VCaP (cell line): ENCODE measurements around the gene STK10.

Source experiments
- H3K27ac ChIP-seq: fragments of 450-650 bp; 2 replicates; pipeline ENCODE4 v1.5.1; 2017
- TF ChIP-seq, protein P1 (sequence below): fragments of 450-650 bp; conservative IDR thresholded peaks from 2 replicates; pipeline ENCODE4 v1.5.1; 2017; ENCODE audit warnings: mild to moderate bottlenecking, moderate library complexity

Gene STK10

DNA sequence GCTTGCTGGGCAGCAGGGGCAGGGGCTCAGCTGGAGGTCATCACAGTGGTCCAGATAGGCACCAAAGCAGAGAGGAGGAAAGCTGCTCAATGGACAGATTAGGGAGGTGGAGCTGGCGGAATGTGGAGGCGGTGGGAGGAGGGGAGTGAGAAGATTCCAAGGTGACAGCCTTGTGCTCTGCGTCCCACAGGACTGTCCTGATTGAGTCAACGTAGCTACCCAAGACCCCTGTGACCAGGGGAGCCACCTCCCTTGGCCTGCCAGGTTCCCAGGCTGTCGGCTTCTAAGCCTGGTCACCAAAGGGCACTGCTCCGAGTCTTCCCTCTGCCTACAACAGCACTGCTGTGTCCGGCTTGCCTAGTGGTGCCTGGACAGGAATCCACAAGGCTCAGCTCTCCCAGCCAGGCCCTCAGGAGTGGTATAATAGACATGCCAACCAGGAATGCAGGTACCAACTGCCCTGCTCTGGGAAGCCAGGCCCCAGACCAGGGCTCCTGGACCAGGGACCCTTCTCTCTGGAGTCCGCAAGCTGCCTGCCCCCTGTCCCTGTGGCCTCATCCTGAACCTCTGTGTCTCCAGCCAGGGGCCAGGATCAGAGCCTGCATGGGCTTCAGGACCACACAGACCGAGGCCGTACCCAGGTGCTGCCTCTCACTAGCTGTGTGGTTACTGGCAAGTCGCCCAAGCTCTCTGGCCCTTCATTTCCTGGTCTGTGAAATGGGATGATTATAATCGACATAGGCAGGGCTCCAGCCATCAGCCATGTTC lies 67.9 kb downstream of the STK10 start:
- H3K27ac ChIP-seq = no peak overlapping the region

DNA sequence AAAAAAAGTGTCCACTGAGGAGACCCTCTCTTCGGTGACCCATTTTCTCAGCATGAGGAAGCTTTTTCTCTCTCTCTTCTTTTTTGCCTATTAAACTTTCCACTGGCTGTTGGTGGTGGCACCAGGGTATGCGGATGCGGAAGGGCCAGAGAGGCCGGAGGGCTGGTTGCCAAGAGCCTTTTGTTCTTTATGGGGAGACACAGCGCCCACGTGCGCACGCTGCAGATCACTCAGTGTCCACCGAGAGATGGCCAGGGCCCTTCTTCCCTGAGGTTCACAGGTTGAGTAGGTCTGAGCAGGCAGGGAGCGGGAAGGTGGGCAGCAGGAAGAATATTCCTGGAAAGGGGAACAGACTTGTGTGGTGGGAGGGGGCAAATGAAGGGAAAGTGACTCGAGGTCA lies 69.1 kb downstream of the STK10 start:
- no peak overlapping the region for H3K27ac ChIP-seq
- TF ChIP-seq, protein P1, sequence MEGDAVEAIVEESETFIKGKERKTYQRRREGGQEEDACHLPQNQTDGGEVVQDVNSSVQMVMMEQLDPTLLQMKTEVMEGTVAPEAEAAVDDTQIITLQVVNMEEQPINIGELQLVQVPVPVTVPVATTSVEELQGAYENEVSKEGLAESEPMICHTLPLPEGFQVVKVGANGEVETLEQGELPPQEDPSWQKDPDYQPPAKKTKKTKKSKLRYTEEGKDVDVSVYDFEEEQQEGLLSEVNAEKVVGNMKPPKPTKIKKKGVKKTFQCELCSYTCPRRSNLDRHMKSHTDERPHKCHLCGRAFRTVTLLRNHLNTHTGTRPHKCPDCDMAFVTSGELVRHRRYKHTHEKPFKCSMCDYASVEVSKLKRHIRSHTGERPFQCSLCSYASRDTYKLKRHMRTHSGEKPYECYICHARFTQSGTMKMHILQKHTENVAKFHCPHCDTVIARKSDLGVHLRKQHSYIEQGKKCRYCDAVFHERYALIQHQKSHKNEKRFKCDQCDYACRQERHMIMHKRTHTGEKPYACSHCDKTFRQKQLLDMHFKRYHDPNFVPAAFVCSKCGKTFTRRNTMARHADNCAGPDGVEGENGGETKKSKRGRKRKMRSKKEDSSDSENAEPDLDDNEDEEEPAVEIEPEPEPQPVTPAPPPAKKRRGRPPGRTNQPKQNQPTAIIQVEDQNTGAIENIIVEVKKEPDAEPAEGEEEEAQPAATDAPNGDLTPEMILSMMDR = no peak

More for the DNA sequence above, 67.9 kb downstream of the STK10 start:
- TF ChIP-seq, protein P1 = no peak

DNA sequence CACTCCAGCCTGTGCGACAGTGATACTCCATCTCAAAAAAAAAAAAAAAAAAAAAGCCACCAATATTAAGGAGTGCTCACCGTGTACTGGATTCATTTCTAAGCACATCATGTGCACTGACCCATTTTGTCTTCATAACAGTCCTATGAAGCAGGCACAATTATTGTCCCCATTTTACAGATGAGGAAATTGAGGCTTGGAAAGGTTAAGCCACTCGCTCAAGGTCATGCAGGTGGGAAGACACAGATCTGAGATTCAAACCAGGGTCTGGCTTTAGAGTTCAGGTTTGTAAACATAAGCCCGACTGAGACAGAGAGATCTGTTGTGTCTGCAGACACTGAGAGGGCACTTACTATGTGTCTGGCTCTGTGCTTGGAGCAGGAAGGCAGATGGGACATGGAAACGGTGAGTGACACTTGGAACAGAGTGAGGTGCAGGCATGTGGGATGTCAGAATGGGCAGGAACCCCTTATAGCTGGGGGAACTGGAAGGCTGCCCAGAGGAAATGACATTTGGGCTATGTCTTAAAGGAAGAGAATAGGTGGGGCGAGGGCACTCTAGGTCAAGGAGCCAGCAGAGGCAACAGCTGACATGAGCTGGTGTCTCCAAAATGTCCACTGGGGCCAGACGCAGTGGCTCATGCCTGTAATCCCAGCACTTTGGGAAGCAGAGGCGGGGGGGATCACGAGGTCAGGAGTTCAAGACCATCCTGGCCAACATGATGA lies 69.9 kb downstream of the STK10 start:
- TF ChIP-seq, protein P1 = no peak
- no peak overlapping the region for H3K27ac ChIP-seq

DNA sequence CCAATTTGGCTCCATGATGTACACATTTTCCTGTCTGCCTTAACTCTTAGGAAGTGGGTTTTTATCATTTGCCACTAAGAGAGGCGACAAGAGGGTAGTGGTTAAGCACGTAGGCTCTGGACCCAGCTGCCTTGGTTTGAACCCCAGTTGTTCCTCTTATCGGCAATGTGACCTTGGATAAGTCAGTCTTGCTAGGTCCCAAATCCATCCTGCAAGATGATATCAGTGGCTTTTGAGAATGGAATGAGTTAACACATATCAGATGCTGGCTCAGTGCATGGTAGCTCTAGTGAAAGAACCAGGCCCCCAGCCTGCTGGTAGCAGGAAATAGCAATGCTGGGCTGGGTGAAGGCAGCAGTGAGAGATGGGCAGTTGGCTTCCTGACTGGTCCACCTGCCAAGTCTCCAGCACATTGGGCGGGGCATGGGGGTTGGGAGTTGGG lies 72.5 kb downstream of the STK10 start:
- TF ChIP-seq, protein P1 = no peak
- H3K27ac ChIP-seq = no peak overlapping the region

DNA sequence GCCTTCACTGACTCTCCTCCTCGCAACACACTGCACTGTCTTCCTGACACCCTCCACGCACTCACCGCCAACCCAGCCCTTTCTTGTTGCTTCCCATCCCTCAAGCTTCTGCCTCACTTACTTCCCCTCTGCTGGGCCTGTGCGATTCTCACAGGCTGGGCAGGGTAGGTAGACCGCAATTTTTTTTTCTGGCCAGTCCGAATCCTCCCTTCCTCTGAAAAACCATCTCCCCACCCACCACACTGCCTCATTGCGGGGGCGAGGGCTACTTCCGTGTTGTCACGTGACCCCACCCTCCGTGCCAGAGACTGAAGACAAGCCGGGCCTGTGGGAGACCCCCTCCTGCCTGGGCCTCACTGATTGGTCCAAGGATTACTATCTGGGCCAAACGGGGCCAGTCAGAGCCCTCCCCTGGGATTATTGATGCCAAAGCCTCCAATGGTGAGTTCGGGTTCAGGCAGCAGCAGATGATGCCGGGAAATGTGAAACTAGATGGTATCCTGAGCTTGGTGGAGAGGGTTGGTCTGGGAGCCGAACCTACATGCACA lies 73.1 kb downstream of the STK10 start:
- H3K27ac ChIP-seq = no peak overlapping the region
- TF ChIP-seq, protein P1 = no peak

DNA sequence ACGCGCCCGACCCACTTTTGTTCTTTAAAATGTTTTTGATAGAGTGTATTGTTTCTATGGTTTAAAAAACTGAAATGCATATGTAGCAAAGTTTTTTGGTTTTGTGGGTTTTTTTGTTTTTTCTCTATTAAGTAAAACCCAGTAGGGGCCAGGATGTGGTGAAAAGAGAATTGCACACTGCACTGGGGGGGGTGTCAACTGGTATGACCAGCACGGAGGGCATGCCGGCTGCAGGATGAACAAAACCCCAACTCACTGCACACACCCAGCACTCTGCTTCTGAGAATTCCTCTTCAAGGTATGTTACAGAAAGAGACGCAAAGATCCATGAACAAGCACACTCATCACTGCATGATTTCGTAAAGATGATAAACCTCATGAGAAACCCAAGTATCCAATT lies 75.0 kb downstream of the STK10 start:
- TF ChIP-seq, protein P1 = no peak
- H3K27ac ChIP-seq = no peak overlapping the region

DNA sequence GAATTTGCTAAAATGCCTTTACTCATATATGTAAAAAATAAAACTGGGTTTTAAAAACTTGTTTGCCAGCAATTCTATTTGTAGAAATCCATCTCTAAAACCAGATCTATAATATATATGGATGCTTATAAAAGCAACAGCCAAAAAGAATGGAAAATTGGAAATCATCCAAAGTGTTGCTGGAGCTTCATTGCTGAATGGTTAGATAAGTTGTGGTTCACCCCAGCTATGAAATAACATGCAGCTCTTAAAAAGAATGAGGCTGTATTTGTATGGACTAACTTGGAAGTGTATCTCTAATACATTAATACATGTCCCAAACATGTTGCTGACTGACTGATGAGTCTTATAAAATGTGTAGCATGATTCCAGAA lies 76.2 kb downstream of the STK10 start:
- 0 out of 2 replicates have a peak overlapping the region, but pooled peaks have one; percentile 4 for H3K27ac ChIP-seq
- TF ChIP-seq, protein P1 = no peak
